ENCODE data around the gene CKLF.

Gene CKLF

GRCh38 chr16:66525396-66526180 lies 26.8 kb upstream of the CKLF start:
- Mint-ChIP-seq H3K27me3 (no peaks in the 10 kb centered on the region), H3K27ac (peak overlapping the region; percentile 53), H3K9me3 (no peaks in the 10 kb centered on the region), H3K4me3 (no peak overlapping the region), H3K36me3 (ENCODE audit: low read depth) (peaks cover 9% of the 10 kb centered on the region), H3K4me1 (ENCODE audit: low read depth) (peaks cover 74% of the 10 kb centered on the region)

GRCh38 chr16:66528294-66528693 lies 24.1 kb upstream of the CKLF start:
- Mint-ChIP-seq H3K4me3 (no peak overlapping the region), H3K27ac (no peak overlapping the region), H3K4me1 (ENCODE audit: low read depth) (peaks cover 47% of the 10 kb centered on the region), H3K9me3 (no peaks in the 10 kb centered on the region), H3K27me3 (no peaks in the 10 kb centered on the region), H3K36me3 (ENCODE audit: low read depth) (peaks cover 9% of the 10 kb centered on the region)

GRCh38 chr16:66529475-66529874 lies 22.9 kb upstream of the CKLF start:
- H3K27me3 Mint-ChIP-seq, result no peaks in the 10 kb centered on the region
- H3K4me1 Mint-ChIP-seq (ENCODE audit: low read depth), result peaks cover 35% of the 10 kb centered on the region
- no peaks in the 10 kb centered on the region for H3K9me3 Mint-ChIP-seq
- H3K36me3 Mint-ChIP-seq (ENCODE audit: low read depth), result peaks cover 9% of the 10 kb centered on the region
- no peak overlapping the region for H3K27ac Mint-ChIP-seq
- H3K4me3 Mint-ChIP-seq, result no peak overlapping the region

- H3K4me3 Mint-ChIP-seq, result no peak overlapping the region
- no peaks in the 10 kb centered on the region for H3K27me3 Mint-ChIP-seq
- H3K4me1 Mint-ChIP-seq (ENCODE audit: low read depth), result peaks cover 15% of the 10 kb centered on the region
- H3K27ac Mint-ChIP-seq, result no peak overlapping the region
- peaks cover 5% of the 10 kb centered on the region for H3K36me3 Mint-ChIP-seq (ENCODE audit: low read depth)
- no peaks in the 10 kb centered on the region for H3K9me3 Mint-ChIP-seq
Measured at GRCh38 chr16:66534376-66534799, 18.0 kb upstream of the CKLF start.

- Mint-ChIP-seq H3K27ac (no peak overlapping the region), H3K4me3 (no peak overlapping the region), H3K4me1 (ENCODE audit: low read depth) (peaks cover 10% of the 10 kb centered on the region), H3K27me3 (no peaks in the 10 kb centered on the region), H3K9me3 (no peaks in the 10 kb centered on the region), H3K36me3 (ENCODE audit: low read depth) (no peaks in the 10 kb centered on the region)
Measured at GRCh38 chr16:66536525-66536924, 15.9 kb upstream of the CKLF start.

- Mint-ChIP-seq H3K9me3 (no peaks in the 10 kb centered on the region), H3K36me3 (ENCODE audit: low read depth) (no peaks in the 10 kb centered on the region), H3K4me1 (ENCODE audit: low read depth) (peaks cover 10% of the 10 kb centered on the region), H3K27me3 (no peaks in the 10 kb centered on the region), H3K4me3 (no peak overlapping the region), H3K27ac (no peak overlapping the region)
Measured at GRCh38 chr16:66537236-66537635, 15.1 kb upstream of the CKLF start.

GRCh38 chr16:66538910-66539309 lies 13.5 kb upstream of the CKLF start:
- no peak overlapping the region for H3K27ac Mint-ChIP-seq
- peaks cover 11% of the 10 kb centered on the region for H3K4me1 Mint-ChIP-seq (ENCODE audit: low read depth)
- H3K27me3 Mint-ChIP-seq, result no peaks in the 10 kb centered on the region
- no peak overlapping the region for H3K4me3 Mint-ChIP-seq
- H3K36me3 Mint-ChIP-seq (ENCODE audit: low read depth), result no peaks in the 10 kb centered on the region
- no peaks in the 10 kb centered on the region for H3K9me3 Mint-ChIP-seq

- Mint-ChIP-seq H3K36me3 (ENCODE audit: low read depth) (no peaks in the 10 kb centered on the region), H3K4me3 (no peak overlapping the region), H3K4me1 (ENCODE audit: low read depth) (peaks cover 20% of the 10 kb centered on the region), H3K9me3 (no peaks in the 10 kb centered on the region), H3K27me3 (no peaks in the 10 kb centered on the region), H3K27ac (peak overlapping the region; percentile 47)
Measured at GRCh38 chr16:66539623-66540469, 12.5 kb upstream of the CKLF start.

- H3K4me1 Mint-ChIP-seq (ENCODE audit: low read depth), result peaks cover 27% of the 10 kb centered on the region
- H3K4me3 Mint-ChIP-seq, result no peak overlapping the region
- H3K27ac Mint-ChIP-seq, result no peak overlapping the region
- H3K27me3 Mint-ChIP-seq, result no peaks in the 10 kb centered on the region
- H3K9me3 Mint-ChIP-seq, result no peaks in the 10 kb centered on the region
- no peaks in the 10 kb centered on the region for H3K36me3 Mint-ChIP-seq (ENCODE audit: low read depth)
Measured at GRCh38 chr16:66541388-66542355, 10.7 kb upstream of the CKLF start.

GRCh38 chr16:66542396-66542795 lies 10.0 kb upstream of the CKLF start:
- Mint-ChIP-seq H3K9me3 (no peaks in the 10 kb centered on the region), H3K4me3 (no peak overlapping the region), H3K4me1 (ENCODE audit: low read depth) (peaks cover 34% of the 10 kb centered on the region), H3K27ac (no peak overlapping the region), H3K36me3 (ENCODE audit: low read depth) (no peaks in the 10 kb centered on the region), H3K27me3 (no peaks in the 10 kb centered on the region)

- no peaks in the 10 kb centered on the region for H3K36me3 Mint-ChIP-seq (ENCODE audit: low read depth)
- no peak overlapping the region for H3K4me3 Mint-ChIP-seq
- H3K4me1 Mint-ChIP-seq (ENCODE audit: low read depth), result peaks cover 44% of the 10 kb centered on the region
- H3K27me3 Mint-ChIP-seq, result no peaks in the 10 kb centered on the region
- H3K27ac Mint-ChIP-seq, result peak overlapping the region; percentile 73
- H3K9me3 Mint-ChIP-seq, result no peaks in the 10 kb centered on the region
Measured at GRCh38 chr16:66543541-66543940, 8.8 kb upstream of the CKLF start.

GRCh38 chr16:66544016-66544757 lies 8.2 kb upstream of the CKLF start:
- peaks cover 47% of the 10 kb centered on the region for H3K4me1 Mint-ChIP-seq (ENCODE audit: low read depth)
- H3K4me3 Mint-ChIP-seq, result no peak overlapping the region
- H3K36me3 Mint-ChIP-seq (ENCODE audit: low read depth), result no peaks in the 10 kb centered on the region
- no peaks in the 10 kb centered on the region for H3K9me3 Mint-ChIP-seq
- peak overlapping the region; percentile 73 for H3K27ac Mint-ChIP-seq
- no peaks in the 10 kb centered on the region for H3K27me3 Mint-ChIP-seq

- Mint-ChIP-seq H3K36me3 (ENCODE audit: low read depth) (peaks cover 2% of the 10 kb centered on the region), H3K9me3 (no peaks in the 10 kb centered on the region), H3K4me1 (ENCODE audit: low read depth) (peaks cover 67% of the 10 kb centered on the region), H3K4me3 (no peak overlapping the region), H3K27ac (peak overlapping the region; percentile 34), H3K27me3 (no peaks in the 10 kb centered on the region)
Measured at GRCh38 chr16:66547101-66547989, 5.0 kb upstream of the CKLF start.

Measured in stimulated activated naive CD8-positive, alpha-beta T cell treated with anti-CD3 and anti-CD28 coated beads, Interleukin-15, Interleukin-2, amounts not matched to agents 100 ng/mL and 50 ng/mL, for 24 hours (primary cell).